Memory B cell (primary cell): ENCODE measurements around the gene CERCAM.
A peak's percentile ranks its signal among the peaks of the same experiment; 100 is the strongest.
"Not testable (repeated sequence)": the region's sequence is repeated elsewhere in the genome, so short reads cannot be mapped to it uniquely, and the experiment has no call there.

Experiments
- ATAC-seq: fragments of 150-1000 bp; cut with Tn5 transposase; 2 replicates; pipeline ENCODE4 v1.10.0; 2021; ENCODE audit warnings: low read depth, mild to moderate bottlenecking, moderate library complexity
- DNase-seq, 2 donors: peaks; one replicate each; pipeline ENCODE4 v3.0.0; 2022; ENCODE audit warnings: low spot score in 2 of 2
- H3K27ac Mint-ChIP-seq: one replicate; pipeline ENCODE4 v1.8.0; 2022; ENCODE audit warnings: mild to moderate bottlenecking, moderate library complexity, mixed read lengths
- H3K27me3 Mint-ChIP-seq: one replicate; pipeline ENCODE4 v1.8.0; 2022; ENCODE audit warnings: mixed read lengths
- H3K36me3 Mint-ChIP-seq: one replicate; pipeline ENCODE4 v1.8.0; 2022; ENCODE audit warnings: mild to moderate bottlenecking, mixed read lengths
- H3K4me1 Mint-ChIP-seq: one replicate; pipeline ENCODE4 v1.8.0; 2022; ENCODE audit warnings: mixed read lengths
- H3K4me3 Mint-ChIP-seq: one replicate; pipeline ENCODE4 v1.8.0; 2022; ENCODE audit warnings: mild to moderate bottlenecking, moderate library complexity, mixed read lengths
- H3K9me3 Mint-ChIP-seq: one replicate; pipeline ENCODE4 v1.8.0; 2022; ENCODE audit warnings: mixed read lengths

The CERCAM gene

GRCh38 chr9:128419061-128419925 is 1.4 kb upstream of the CERCAM start:
- Mint-ChIP-seq H3K27me3 (peaks cover 16% of the 10 kb centered on the region), H3K4me1 (peaks cover 3% of the 10 kb centered on the region)
- no peak for DNase-seq

DNA sequence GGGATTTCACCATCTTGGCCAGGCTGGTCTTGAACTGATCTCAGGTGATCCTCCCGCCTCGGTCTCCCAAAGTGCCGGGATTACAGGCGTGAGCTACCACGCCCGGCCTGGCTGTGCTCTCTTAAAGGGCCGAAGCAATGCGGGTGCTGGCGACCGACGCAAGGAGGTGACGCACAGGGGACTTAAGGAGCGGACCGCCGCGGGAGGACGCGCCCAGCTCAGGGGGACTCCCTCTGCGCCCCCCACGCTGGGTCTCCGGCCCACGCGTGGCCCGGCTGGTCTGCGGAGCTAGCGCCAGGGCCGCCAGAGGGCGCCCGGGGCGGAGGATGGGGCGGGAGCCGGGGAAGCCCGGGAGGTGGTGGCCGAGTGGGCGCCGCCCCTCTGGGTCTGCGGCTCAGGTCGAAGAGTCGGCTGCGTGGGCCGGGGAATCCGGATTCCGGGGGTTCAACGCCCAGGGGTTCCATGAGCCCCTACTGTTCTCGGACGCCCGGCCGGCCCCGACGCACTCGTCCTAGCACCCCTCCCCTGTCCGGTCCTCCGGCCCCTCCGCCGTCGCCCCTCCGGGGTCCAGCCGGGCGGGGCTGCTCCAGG is 502 bp upstream of the CERCAM start:
- DNase-seq (peak; percentile 72 to 79), ATAC-seq (peak; percentile 87)
- H3K9me3 Mint-ChIP-seq, result no peaks in the 10 kb centered on the region
- H3K4me1 Mint-ChIP-seq, result peaks cover 3% of the 10 kb centered on the region
- peak overlapping the region; percentile 80 for H3K4me3 Mint-ChIP-seq
- H3K27me3 Mint-ChIP-seq, result peaks cover 10% of the 10 kb centered on the region
- no peaks in the 10 kb centered on the region for H3K36me3 Mint-ChIP-seq
- no peak overlapping the region for H3K27ac Mint-ChIP-seq

More at GRCh38 chr9:128419061-128419925, 1.4 kb upstream of the CERCAM start:
- Mint-ChIP-seq H3K27ac (no peak overlapping the region), H3K9me3 (no peaks in the 10 kb centered on the region), H3K4me3 (peak overlapping the region; percentile 80), H3K36me3 (no peaks in the 10 kb centered on the region)
- no peak for ATAC-seq

DNA sequence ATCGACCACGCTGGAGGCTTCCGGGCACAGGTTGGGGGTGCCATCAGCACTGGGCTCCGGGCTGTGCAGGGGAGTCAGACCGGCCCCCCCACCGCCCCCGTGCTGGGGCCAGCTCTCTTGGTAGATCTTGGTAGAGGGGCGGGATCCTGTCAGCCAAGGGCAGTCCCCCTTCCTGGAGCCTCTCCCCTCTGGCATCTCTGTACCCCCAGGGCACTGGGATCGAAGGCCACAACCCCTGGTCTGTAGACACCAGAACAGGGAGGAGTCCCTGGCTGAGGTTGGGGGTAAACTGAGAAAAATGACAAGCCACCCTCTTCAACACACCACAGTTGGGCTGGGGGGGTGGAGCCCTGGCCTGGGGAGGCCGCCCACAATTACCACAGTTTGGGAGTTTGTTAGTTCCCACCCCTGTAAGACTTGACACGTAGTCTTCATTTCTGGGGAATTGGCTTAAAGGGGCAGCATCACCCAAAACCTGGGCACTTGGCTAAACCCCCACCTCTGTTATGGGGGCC is 882 bp downstream of the CERCAM start:
- H3K4me3 Mint-ChIP-seq, result peak overlapping the region; percentile 83
- peaks cover 3% of the 10 kb centered on the region for H3K4me1 Mint-ChIP-seq
- no peaks in the 10 kb centered on the region for H3K36me3 Mint-ChIP-seq
- H3K9me3 Mint-ChIP-seq, result no peaks in the 10 kb centered on the region
- no peak for ATAC-seq
- no peak overlapping the region for H3K27ac Mint-ChIP-seq
- peaks cover 2% of the 10 kb centered on the region for H3K27me3 Mint-ChIP-seq
- DNase-seq, result no peak

DNA sequence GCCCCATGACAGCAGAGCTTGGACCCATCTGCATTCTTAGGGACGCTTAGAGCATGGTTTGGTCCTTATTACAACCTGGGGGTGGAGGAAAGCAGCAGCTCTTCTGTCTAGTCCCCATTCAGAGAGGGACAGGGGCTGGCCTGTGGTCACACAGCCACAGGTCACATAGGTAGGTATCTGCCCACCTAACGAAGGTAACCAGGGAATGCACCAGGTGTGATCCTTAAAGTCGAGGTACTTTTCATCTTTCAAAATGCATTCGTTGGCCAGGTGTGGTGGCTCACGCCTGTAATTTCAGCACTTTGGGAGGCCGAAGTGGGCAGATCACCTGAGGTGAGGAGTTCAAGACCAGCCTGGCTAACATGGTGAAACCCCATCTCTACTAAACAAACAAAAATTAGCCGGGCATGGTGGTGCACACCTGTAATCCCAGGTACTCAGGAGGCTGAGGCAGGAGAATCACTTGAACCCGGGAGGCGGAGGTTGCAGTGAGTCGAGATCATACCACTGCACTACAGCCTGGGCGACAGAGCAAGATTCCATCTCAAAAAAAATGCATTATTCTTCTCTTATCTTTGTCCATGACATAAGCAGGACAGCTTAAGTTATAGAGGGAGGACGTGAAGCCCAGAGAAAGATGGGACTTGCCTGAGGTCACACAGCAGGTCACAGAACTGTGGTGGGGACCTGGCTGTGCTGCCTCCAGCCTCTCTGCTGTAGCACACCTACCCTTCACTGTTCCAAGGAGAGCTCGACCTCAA is 1.5 kb downstream of the CERCAM start:
- not testable (repeated sequence) for H3K9me3 Mint-ChIP-seq, H3K27me3 Mint-ChIP-seq, ATAC-seq, H3K27ac Mint-ChIP-seq, DNase-seq, H3K4me1 Mint-ChIP-seq, H3K36me3 Mint-ChIP-seq
- peak overlapping the region; percentile 44 for H3K4me3 Mint-ChIP-seq

GRCh38 chr9:128422783-128423150 is 2.1 kb downstream of the CERCAM start:
- Mint-ChIP-seq H3K4me3 (peak overlapping the region; percentile 44), H3K4me1 (peaks cover 3% of the 10 kb centered on the region), H3K27me3 (no peaks in the 10 kb centered on the region), H3K9me3 (no peaks in the 10 kb centered on the region), H3K36me3 (no peaks in the 10 kb centered on the region), H3K27ac (no peak overlapping the region)
- no peak for ATAC-seq
- no peak for DNase-seq

DNA sequence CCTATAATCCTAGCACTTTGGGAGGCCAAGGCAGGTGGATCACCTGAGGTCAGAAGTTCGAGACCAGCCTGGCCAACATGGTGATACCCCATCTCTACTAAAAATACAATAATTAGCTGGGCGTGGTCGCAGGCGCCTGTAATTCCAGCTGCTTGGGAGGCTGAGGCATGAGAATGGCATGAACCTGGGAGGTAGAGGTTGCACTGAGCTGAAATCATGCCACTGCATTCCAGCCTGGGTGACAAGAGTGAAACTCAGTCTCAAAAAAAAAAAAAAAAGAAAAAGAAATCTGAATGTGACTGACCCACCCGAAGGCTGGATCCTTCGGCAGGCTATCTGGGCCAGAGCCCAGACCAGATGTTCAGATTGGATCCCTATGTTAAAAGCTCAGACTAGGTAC is 2.7 kb downstream of the CERCAM start:
- not testable (repeated sequence) for H3K27ac Mint-ChIP-seq, H3K4me3 Mint-ChIP-seq, ATAC-seq

DNA sequence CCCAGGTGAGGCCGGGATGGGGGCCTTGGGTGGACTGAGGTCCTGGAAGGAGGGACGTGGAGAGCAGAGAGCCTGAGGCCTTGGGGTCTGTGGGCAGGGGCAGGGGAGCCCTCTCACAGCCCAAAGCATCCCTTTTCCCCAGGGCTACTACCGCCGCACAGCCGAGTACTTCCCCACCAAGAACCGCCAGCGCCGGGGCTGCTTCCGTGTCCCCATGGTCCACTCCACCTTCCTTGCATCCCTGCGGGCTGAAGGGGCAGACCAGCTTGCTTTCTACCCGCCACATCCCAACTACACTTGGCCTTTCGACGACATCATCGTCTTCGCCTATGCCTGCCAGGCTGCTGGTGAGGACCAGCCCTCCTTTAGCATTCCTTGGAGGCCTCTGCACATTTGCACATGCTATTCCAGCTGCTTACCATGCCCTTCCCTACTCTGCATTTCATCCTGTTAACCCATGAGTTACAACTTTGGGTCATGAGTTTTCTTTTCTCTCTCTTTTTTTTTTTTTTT is 3.7 kb downstream of the CERCAM start:
- Mint-ChIP-seq H3K9me3 (no peaks in the 10 kb centered on the region), H3K27ac (no peak overlapping the region), H3K36me3 (no peaks in the 10 kb centered on the region), H3K4me1 (peaks cover 3% of the 10 kb centered on the region), H3K27me3 (no peaks in the 10 kb centered on the region), H3K4me3 (no peak overlapping the region)
- no peak for DNase-seq
- ATAC-seq, result no peak

More for the DNA sequence above, 2.7 kb downstream of the CERCAM start:
- DNase-seq, H3K9me3 Mint-ChIP-seq, H3K4me1 Mint-ChIP-seq, H3K36me3 Mint-ChIP-seq, H3K27me3 Mint-ChIP-seq: not testable (repeated sequence)

DNA sequence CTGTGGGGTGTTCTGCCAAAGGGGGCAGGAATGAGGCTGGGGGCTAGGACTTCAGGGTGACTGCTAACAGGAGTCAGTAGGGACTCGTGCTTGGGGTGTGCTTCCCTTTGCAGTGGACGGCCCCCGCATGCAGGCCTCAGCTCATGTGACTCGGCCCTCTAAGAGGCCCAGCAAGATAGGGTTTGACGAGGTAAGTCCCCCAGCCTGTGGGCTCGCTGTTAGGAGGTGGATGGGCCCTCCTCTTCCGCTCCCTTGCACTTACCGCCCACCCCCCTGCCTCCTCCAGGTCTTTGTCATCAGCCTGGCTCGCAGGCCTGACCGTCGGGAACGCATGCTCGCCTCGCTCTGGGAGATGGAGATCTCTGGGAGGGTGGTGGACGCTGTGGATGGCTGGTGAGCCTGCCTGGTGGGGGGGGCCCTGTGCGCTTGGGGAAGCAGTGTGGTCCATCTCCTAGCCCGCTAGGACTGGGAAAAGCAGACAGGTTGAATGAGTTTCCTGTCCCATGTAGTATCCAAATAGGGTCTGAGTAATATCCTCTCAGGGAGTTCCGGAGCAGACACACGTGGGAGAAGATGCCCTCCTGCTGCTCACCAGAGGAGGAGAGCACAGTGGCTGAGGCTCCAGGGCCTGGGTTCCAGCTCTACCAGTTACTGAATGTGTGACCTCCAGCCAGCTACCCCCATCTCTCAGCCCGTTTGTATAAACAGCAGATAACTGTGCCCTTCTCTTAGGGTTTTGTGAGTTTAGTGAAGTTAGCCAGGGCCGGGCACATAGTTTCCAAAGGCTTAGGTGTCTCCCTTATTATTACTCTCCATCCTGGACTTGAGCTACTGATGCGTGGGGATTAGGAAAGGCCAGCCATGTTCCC is 8.2 kb downstream of the CERCAM start:
- no peak for ATAC-seq
- H3K27ac Mint-ChIP-seq, result no peak overlapping the region
- H3K4me1 Mint-ChIP-seq, result no peaks in the 10 kb centered on the region
- no peaks in the 10 kb centered on the region for H3K9me3 Mint-ChIP-seq
- H3K36me3 Mint-ChIP-seq, result no peaks in the 10 kb centered on the region
- peaks cover 2% of the 10 kb centered on the region for H3K27me3 Mint-ChIP-seq
- DNase-seq, result no peak
- H3K4me3 Mint-ChIP-seq, result no peak overlapping the region

DNA sequence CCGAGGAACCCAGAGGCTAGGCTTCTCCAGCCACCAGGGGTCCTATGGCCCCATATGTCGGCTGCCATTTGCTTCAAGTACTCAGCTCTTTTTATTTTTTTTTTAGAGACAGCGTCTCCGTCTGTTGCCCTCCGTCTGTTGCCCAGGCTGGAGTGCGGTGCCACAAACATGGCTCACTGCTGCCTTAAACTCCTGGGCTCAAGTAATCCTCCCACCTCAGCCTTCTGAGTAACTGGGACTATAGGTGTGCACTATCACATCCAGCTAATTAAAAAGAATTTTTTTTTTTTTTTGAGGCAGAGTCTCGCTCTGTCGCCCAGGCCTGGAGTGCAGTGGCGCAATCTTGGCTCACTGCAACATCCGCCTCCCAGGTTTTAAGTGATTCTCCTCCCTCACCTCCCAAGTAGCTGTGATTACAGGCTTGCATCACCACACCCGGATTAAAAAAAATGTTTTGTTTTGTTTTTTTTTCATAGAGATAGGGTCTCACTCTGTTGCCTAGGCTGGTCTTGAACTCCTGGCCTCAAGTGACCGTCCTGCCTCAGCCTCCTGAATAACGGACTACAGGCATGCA is 8.9 kb downstream of the CERCAM start:
- Mint-ChIP-seq H3K4me3 (no peak overlapping the region), H3K27ac (no peak overlapping the region), H3K4me1 (no peaks in the 10 kb centered on the region), H3K36me3 (no peaks in the 10 kb centered on the region), H3K27me3 (peaks cover 2% of the 10 kb centered on the region), H3K9me3 (no peaks in the 10 kb centered on the region)
- DNase-seq (no peak), ATAC-seq (no peak)

GRCh38 chr9:128431207-128431606 is 10.6 kb downstream of the CERCAM start:
- H3K27ac Mint-ChIP-seq, result no peak overlapping the region
- no peaks in the 10 kb centered on the region for H3K4me1 Mint-ChIP-seq
- no peak overlapping the region for H3K4me3 Mint-ChIP-seq
- no peak for ATAC-seq
- H3K9me3 Mint-ChIP-seq, result no peaks in the 10 kb centered on the region
- peaks cover 2% of the 10 kb centered on the region for H3K27me3 Mint-ChIP-seq
- no peak for DNase-seq
- no peaks in the 10 kb centered on the region for H3K36me3 Mint-ChIP-seq

- H3K27ac Mint-ChIP-seq, result no peak overlapping the region
- ATAC-seq, result no peak
- H3K36me3 Mint-ChIP-seq, result no peaks in the 10 kb centered on the region
- H3K4me1 Mint-ChIP-seq, result peaks cover 4% of the 10 kb centered on the region
- peaks cover 2% of the 10 kb centered on the region for H3K27me3 Mint-ChIP-seq
- H3K4me3 Mint-ChIP-seq, result no peak overlapping the region
- H3K9me3 Mint-ChIP-seq, result no peaks in the 10 kb centered on the region
- DNase-seq, result no peak
Observed at GRCh38 chr9:128434340-128434739, 13.7 kb downstream of the CERCAM start.

- Mint-ChIP-seq H3K9me3 (no peaks in the 10 kb centered on the region), H3K4me1 (peaks cover 4% of the 10 kb centered on the region), H3K4me3 (no peak overlapping the region), H3K27ac (no peak overlapping the region), H3K27me3 (no peaks in the 10 kb centered on the region), H3K36me3 (no peaks in the 10 kb centered on the region)
- DNase-seq, result no peak
- ATAC-seq, result no peak
Observed at GRCh38 chr9:128435611-128436010, 15.0 kb downstream of the CERCAM start.
